IMR-90 (cell line): ENCODE measurements around the gene SLC9A9. TPM values are rescaled to one million over a fixed set of nuclear protein-coding genes. Genes with fewer than 3 reads are reported as not detected.

Source experiments
- ATAC-seq: fragments of 200-7000 bp; cut with Tn5 transposase; 2 replicates; pipeline ENCODE4 v1.9.1; 2020; ENCODE audit warnings: low read depth, mild to moderate bottlenecking, moderate library complexity
- BruUV-seq: library from RNA; stranded (reverse); fragments of 400-500 nt; replicated peaks from 2 replicates; lab custom pipeline; 2021; lab: Mats Ljungman, UMichigan
- CTCF ChIA-PET: fragments of 300-600 bp; formaldehyde crosslinking; extraction: SDS; loops from one replicate; lab custom pipeline; 2021; ENCODE audit warnings: antibody characterized with exemption; lab: Yijun Ruan, JAX
- POLR2A ChIA-PET: fragments of 300-600 bp; sonication (Branson Sonifier 250); formaldehyde crosslinking; loops from one replicate; lab custom pipeline; 2022; ENCODE audit warnings: antibody characterized with exemption; ENCODE audit not compliant: unreplicated experiment; lab: Charles Lee
- DNase-seq: peaks from one replicate; pipeline ENCODE4 v3.0.0; 2013
- H2AFZ ChIP-seq: replicated peaks from 2 replicates; pipeline ENCODE3; 2013; ENCODE audit warnings: low read length, mild to moderate bottlenecking; ENCODE audit not compliant: poor library complexity
- H2AK5ac ChIP-seq: 2 replicates; pipeline ENCODE4 v1.6.1; 2013; ENCODE audit warnings: low read depth, low read length, inconsistent platforms
- H2AK9ac ChIP-seq: replicated peaks from 2 replicates; pipeline ENCODE3; 2013; ENCODE audit warnings: mild to moderate bottlenecking, low read depth, low read length, moderate library complexity; ENCODE audit not compliant: poor library complexity
- H2BK120ac ChIP-seq: 2 replicates; pipeline ENCODE4 v1.6.1; 2013; ENCODE audit warnings: low read depth, low read length, inconsistent platforms
- H2BK15ac ChIP-seq: 3 replicates; pipeline ENCODE4 v1.6.1; 2013; ENCODE audit warnings: low read depth, low read length, inconsistent platforms
- H2BK20ac ChIP-seq: 2 replicates; pipeline ENCODE4 v1.6.1; 2013; ENCODE audit warnings: low read depth, mild to moderate bottlenecking, inconsistent platforms, low read length, moderate library complexity
- H2BK5ac ChIP-seq: 2 replicates; pipeline ENCODE4 v1.6.1; 2013; ENCODE audit warnings: mild to moderate bottlenecking, low read depth, low read length, inconsistent platforms; ENCODE audit not compliant: poor library complexity, severe bottlenecking
- H3K14ac ChIP-seq: replicated peaks from 2 replicates; pipeline ENCODE4 v1.6.1; 2013; ENCODE audit warnings: low read depth, low read length, inconsistent platforms
- H3K18ac ChIP-seq: 2 replicates; pipeline ENCODE4 v1.6.1; 2013; ENCODE audit warnings: low read depth, low read length, control low read depth
- H3K23ac ChIP-seq: 2 replicates; pipeline ENCODE4 v1.6.1; 2013; ENCODE audit warnings: low read depth, low read length, inconsistent platforms
- H3K27ac ChIP-seq: 2 replicates; pipeline ENCODE4 v1.5.1; 2013; ENCODE audit warnings: mild to moderate bottlenecking, control low read depth, low read length; ENCODE audit not compliant: insufficient read depth
- H3K27me3 ChIP-seq: 2 replicates; pipeline ENCODE4 v1.6.1; 2013; ENCODE audit warnings: low read length; ENCODE audit not compliant: control insufficient read depth, insufficient read depth
- H3K36me3 ChIP-seq: 2 replicates; pipeline ENCODE4 v1.6.1; 2013; ENCODE audit warnings: low read length, mixed read lengths; ENCODE audit not compliant: control insufficient read depth, insufficient read depth
- H3K4ac ChIP-seq: 2 replicates; pipeline ENCODE4 v1.6.1; 2013; ENCODE audit warnings: low read depth, low read length, inconsistent platforms
- H3K4me1 ChIP-seq: 2 replicates; pipeline ENCODE4 v1.6.1; 2013; ENCODE audit warnings: low read length, mixed read lengths; ENCODE audit not compliant: control insufficient read depth, insufficient read depth
- H3K4me2 ChIP-seq: 2 replicates; pipeline ENCODE4 v1.6.1; 2013; ENCODE audit warnings: low read depth, mild to moderate bottlenecking, control low read depth, low read length, moderate library complexity
- H3K4me3 ChIP-seq: 2 replicates; pipeline ENCODE4 v1.5.1; 2013; ENCODE audit warnings: low read depth, mild to moderate bottlenecking, control low read depth, low read length, moderate library complexity; ENCODE audit not compliant: insufficient read depth
- H3K56ac ChIP-seq: 2 replicates; pipeline ENCODE4 v1.6.1; 2013; ENCODE audit warnings: low read length, inconsistent platforms; ENCODE audit not compliant: insufficient read depth; ENCODE audit errors: extremely low read depth
- H3K79me1 ChIP-seq, 2 experiments: 2 replicates each; pipeline ENCODE4 v1.6.1; 2013; ENCODE audit warnings: low read length in 2 of 2, inconsistent platforms in 1 of 2, low read depth in 1 of 2
- H3K9ac ChIP-seq: 2 replicates; pipeline ENCODE4 v1.6.1; 2013; ENCODE audit warnings: low read depth, low read length, control low read depth
- H3K9me1 ChIP-seq: 2 replicates; pipeline ENCODE4 v1.6.1; 2013; ENCODE audit warnings: low read length, inconsistent platforms; ENCODE audit not compliant: insufficient read depth
- H3K9me3 ChIP-seq: 2 replicates; pipeline ENCODE4 v1.6.1; 2013; ENCODE audit warnings: low read length; ENCODE audit not compliant: control insufficient read depth, insufficient read depth
- H4K20me1 ChIP-seq: 2 replicates; pipeline ENCODE4 v1.6.1; 2013; ENCODE audit warnings: low read length, inconsistent platforms; ENCODE audit not compliant: insufficient read depth
- H4K5ac ChIP-seq: 2 replicates; pipeline ENCODE4 v1.6.1; 2013; ENCODE audit warnings: mild to moderate bottlenecking, low read depth, low read length, control low read depth
- H4K8ac ChIP-seq, 2 experiments: 2 replicates each; pipeline ENCODE4 v1.6.1; 2013; ENCODE audit warnings: low read depth in 2 of 2, low read length in 2 of 2, control low read depth in 1 of 2, inconsistent platforms in 1 of 2
- H4K91ac ChIP-seq: 2 replicates; pipeline ENCODE4 v1.6.1; 2013; ENCODE audit warnings: low read depth, low read length, inconsistent platforms; ENCODE audit not compliant: insufficient read depth
- BHLHE40 ChIP-seq: fragments of 150-350 bp; IDR thresholded peaks from 2 replicates; pipeline ENCODE4 v1.6.1; 2016; ENCODE audit warnings: mild to moderate bottlenecking, low read depth, low read length
- CEBPB ChIP-seq: IDR thresholded peaks from 2 replicates; pipeline ENCODE4 v1.6.1; 2012; ENCODE audit warnings: low read depth, low read length, improper control_type of control experiment
- FOS ChIP-seq: fragments of 150-350 bp; IDR thresholded peaks from 2 replicates; pipeline ENCODE4 v1.6.1; 2016; ENCODE audit warnings: low read depth, low read length
- POLR2A ChIP-seq: IDR thresholded peaks from 2 replicates; pipeline ENCODE4 v1.6.1; 2012; ENCODE audit warnings: mild to moderate bottlenecking, low read depth, low read length
- RAD21 ChIP-seq: IDR thresholded peaks from 2 replicates; pipeline ENCODE4 v1.6.1; 2012; ENCODE audit warnings: low read length, improper control_type of control experiment
- WGBS, 2 experiments: methylation state at CpG; one replicate each; pipeline versions ENCODE4 v1.1.5 to v1.1.7; 2013; ENCODE audit warnings: missing lambda C conversion rate in 2 of 2; ENCODE audit not compliant: insufficient read length in 1 of 2; ENCODE audit errors: extremely low coverage in 2 of 2; 5-methylcytosine and 5-hydroxymethylcytosine counted together
- dilution Hi-C: fragments of 300-500 bp; cut with HindIII; formaldehyde crosslinking; loops from one replicate; pipeline ENCODE4 v1.14.3; 2018; ENCODE audit warnings: low sequenced_read_pairs; ENCODE audit not compliant: unreplicated experiment
- in situ Hi-C: fragments of 300-500 bp; cut with MboI; formaldehyde crosslinking; loops from 3 replicates; pipeline ENCODE4 v1.14.3; 2019; ENCODE audit warnings: low sequenced_read_pairs, inconsistent platforms, mixed read lengths
- intact Hi-C: fragments of 100-400 bp; cut with micrococcal nuclease; formaldehyde crosslinking; loops from 2 replicates; pipeline ENCODE4 v1.10.0; 2022
- polyA plus RNA-seq, 3 experiments: library from polyadenylated mRNA; depleted of rRNA; stranded (reverse); fragments of >200 nt; gene quantifications; 2 replicates each; pipeline ENCODE4 v1.2.3, GENCODE V29; 2012; ENCODE audit warnings: low replicate concordance in 1 of 3
- total RNA-seq: library from RNA; depleted of rRNA; stranded (reverse); fragments of >200 nt; gene quantifications from 2 replicates; pipeline ENCODE4 v1.2.3, GENCODE V29; 2012
- TF ChIP-seq, protein P1 (sequence below): fragments of 150-350 bp; IDR thresholded peaks from 2 replicates; pipeline ENCODE4 v1.6.1; 2016; ENCODE audit warnings: low read depth, mild to moderate bottlenecking, low read length, moderate library complexity, borderline replicate concordance
- TF ChIP-seq, protein P2 (sequence below): fragments of 150-350 bp; IDR thresholded peaks from 2 replicates; pipeline ENCODE4 v1.6.1; 2017; ENCODE audit warnings: mild to moderate bottlenecking, antibody characterized with exemption, low read length, low read depth

The SLC9A9 gene
- total and polyA plus RNA-seq, 2 of the 4 experiments (the other 2 are of a cell fraction), result 1.4 to 2.3 TPM

DNA sequence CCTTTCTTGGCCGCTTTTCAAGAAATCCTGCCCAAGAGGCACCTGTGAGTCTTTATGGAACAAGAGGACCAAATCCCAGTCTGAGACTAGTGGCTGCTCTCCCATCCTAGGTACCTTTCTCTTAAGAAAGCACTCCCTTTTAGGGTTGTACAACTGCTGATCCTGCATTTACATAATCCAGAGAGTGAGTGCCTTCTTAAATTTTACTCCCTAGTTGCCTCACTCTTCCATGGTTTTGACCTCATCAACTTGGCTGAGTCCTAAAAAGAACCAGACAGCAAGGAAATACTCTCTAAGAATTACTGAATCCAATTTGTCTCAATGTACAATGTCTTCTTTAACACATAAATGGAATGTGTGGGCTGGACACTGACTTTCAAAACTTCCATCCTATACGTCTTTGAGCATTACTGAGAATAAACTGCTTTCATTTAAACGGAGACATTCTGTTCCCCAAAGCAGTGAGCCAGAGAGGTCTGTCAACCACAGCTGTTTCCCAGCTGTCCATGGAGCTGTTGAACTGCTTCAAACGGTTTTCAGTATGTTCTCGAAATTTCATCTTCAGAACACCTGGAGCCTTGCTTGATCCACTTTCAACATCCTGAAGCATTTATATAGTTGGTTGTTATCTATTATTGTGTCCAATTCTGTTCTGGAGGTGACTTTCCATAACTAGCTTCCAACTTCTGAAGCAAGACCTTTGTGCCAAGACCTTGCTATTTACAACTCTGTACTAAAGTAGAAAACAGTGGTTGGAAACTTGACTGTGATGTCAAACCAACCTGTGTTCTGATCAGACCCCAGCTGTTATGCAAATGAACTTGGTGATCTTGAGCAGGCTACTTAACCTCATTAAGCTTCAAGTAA lies 179.1 kb downstream of the SLC9A9 start:
- no peak overlapping the region for H3K4me2 ChIP-seq
- H3K9me1 ChIP-seq, result no peaks in the 10 kb centered on the region
- no TSS peak for BruUV-seq
- no peak overlapping the region for H2BK20ac ChIP-seq
- H2BK5ac ChIP-seq, result no peak overlapping the region
- H3K4me3 ChIP-seq, result no peak overlapping the region
- in situ Hi-C loops, result no loop called here
- 0% methylated on average over 1 of the region's 5 CpGs; no CpG with 5 or more reads in 1 of the 2 experiments for WGBS, 2 experiments
- ATAC-seq (no peak), DNase-seq (no peak)
- no peak overlapping the region for H3K18ac ChIP-seq
- H4K8ac ChIP-seq, result no peak overlapping the region
- H3K9ac ChIP-seq, result no peak overlapping the region
- CTCF ChIA-PET, result interaction anchor here (0.6 kb wide), 2 partner anchors 20 to 893 kb away, joined by 3 to 7 read pairs; no protein-coding TSS in a partner anchor
- no peak for TF ChIP-seq BHLHE40
- no peak for TF ChIP-seq POLR2A
- TF ChIP-seq, protein P1, sequence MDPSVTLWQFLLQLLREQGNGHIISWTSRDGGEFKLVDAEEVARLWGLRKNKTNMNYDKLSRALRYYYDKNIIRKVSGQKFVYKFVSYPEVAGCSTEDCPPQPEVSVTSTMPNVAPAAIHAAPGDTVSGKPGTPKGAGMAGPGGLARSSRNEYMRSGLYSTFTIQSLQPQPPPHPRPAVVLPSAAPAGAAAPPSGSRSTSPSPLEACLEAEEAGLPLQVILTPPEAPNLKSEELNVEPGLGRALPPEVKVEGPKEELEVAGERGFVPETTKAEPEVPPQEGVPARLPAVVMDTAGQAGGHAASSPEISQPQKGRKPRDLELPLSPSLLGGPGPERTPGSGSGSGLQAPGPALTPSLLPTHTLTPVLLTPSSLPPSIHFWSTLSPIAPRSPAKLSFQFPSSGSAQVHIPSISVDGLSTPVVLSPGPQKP, result no peak
- TF ChIP-seq, protein P2, sequence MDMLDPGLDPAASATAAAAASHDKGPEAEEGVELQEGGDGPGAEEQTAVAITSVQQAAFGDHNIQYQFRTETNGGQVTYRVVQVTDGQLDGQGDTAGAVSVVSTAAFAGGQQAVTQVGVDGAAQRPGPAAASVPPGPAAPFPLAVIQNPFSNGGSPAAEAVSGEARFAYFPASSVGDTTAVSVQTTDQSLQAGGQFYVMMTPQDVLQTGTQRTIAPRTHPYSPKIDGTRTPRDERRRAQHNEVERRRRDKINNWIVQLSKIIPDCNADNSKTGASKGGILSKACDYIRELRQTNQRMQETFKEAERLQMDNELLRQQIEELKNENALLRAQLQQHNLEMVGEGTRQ, result no peak
- no peak for TF ChIP-seq RAD21
- no peak for TF ChIP-seq FOS
- TF ChIP-seq CEBPB, result no peak
- no peaks in the 10 kb centered on the region for H3K27me3 ChIP-seq
- H4K20me1 ChIP-seq, result no peaks in the 10 kb centered on the region
- no peak overlapping the region for H3K14ac ChIP-seq
- dilution Hi-C loops, result no loop called here
- no peak overlapping the region for H2AK5ac ChIP-seq
- no peak overlapping the region for H4K91ac ChIP-seq
- intact Hi-C loops, result no loop called here
- H3K4ac ChIP-seq, result no peak overlapping the region
- no peak overlapping the region for H2AFZ ChIP-seq
- no peaks in the 10 kb centered on the region for H3K9me3 ChIP-seq
- H4K5ac ChIP-seq, result no peak overlapping the region
- H3K79me1 ChIP-seq, result no peaks in the 10 kb centered on the region
- POLR2A ChIA-PET, result no interaction called here
- no peak overlapping the region for H2AK9ac ChIP-seq
- no peak overlapping the region for H3K27ac ChIP-seq
- H2BK15ac ChIP-seq, result no peak overlapping the region
- no peak overlapping the region for H3K23ac ChIP-seq
- no peaks in the 10 kb centered on the region for H3K36me3 ChIP-seq
- H3K56ac ChIP-seq, result no peak overlapping the region
- no peak overlapping the region for H2BK120ac ChIP-seq
- no peaks in the 10 kb centered on the region for H3K4me1 ChIP-seq
